GM23338 (cell line): ENCODE results near the gene PRR23A. TPM values are rescaled to one million over a fixed set of nuclear protein-coding genes. Genes with fewer than 3 reads are reported as not detected.

Source experiments
- ATAC-seq: fragments of 200-7000 bp; cut with Tn5 transposase; 3 replicates; pipeline ENCODE4 v1.9.1; 2020
- DNase-seq: peaks from one replicate; pipeline ENCODE4 v3.0.0-alpha.2; 2015; ENCODE audit warnings: low spot score
- H2AFZ ChIP-seq: fragments of 200-600 bp; sonication (generic); 2 replicates; pipeline ENCODE4 v1.8.0; 2016; ENCODE audit warnings: antibody characterized with exemption, mild to moderate bottlenecking, moderate library complexity
- H3F3A ChIP-seq: fragments of 200-600 bp; sonication (generic); replicated peaks from 2 replicates; pipeline ENCODE4 v1.8.0; 2017; ENCODE audit warnings: antibody characterized with exemption, mixed run types, low read depth
- H3K27ac ChIP-seq: fragments of 200-600 bp; sonication (generic); 2 replicates; pipeline ENCODE4 v1.6.1; 2016; ENCODE audit warnings: low read depth
- H3K27me3 ChIP-seq: fragments of 200-600 bp; sonication (generic); 2 replicates; pipeline ENCODE4 v1.8.0; 2016; ENCODE audit warnings: mild to moderate bottlenecking, mixed run types, moderate library complexity; ENCODE audit not compliant: insufficient read depth
- H3K36me3 ChIP-seq: fragments of 200-600 bp; sonication (generic); 2 replicates; pipeline ENCODE4 v1.8.0; 2016; ENCODE audit warnings: mild to moderate bottlenecking; ENCODE audit not compliant: insufficient read depth
- H3K4me1 ChIP-seq: fragments of 200-600 bp; sonication (generic); 2 replicates; pipeline ENCODE4 v1.8.0; 2016; ENCODE audit warnings: mild to moderate bottlenecking, moderate library complexity; ENCODE audit not compliant: insufficient read depth
- H3K4me2 ChIP-seq: fragments of 200-600 bp; sonication (generic); 2 replicates; pipeline ENCODE4 v1.7.1; 2017; ENCODE audit warnings: mixed run types
- H3K4me3 ChIP-seq: fragments of 200-600 bp; sonication (generic); 2 replicates; pipeline ENCODE4 v1.6.1; 2016; ENCODE audit warnings: mixed run types
- H3K79me2 ChIP-seq: fragments of 200-600 bp; sonication (generic); replicated peaks from 2 replicates; pipeline ENCODE4 v1.8.0; 2017; ENCODE audit warnings: mild to moderate bottlenecking; ENCODE audit not compliant: insufficient read depth
- H3K9me2 ChIP-seq: fragments of 200-600 bp; sonication (generic); 2 replicates; pipeline ENCODE4 v1.8.0; 2017; ENCODE audit not compliant: insufficient read depth
- H4K20me1 ChIP-seq: fragments of 200-600 bp; sonication (generic); replicated peaks from 2 replicates; pipeline ENCODE4 v1.8.0; 2017; ENCODE audit warnings: mild to moderate bottlenecking; ENCODE audit not compliant: insufficient read depth
- H3K27ac Mint-ChIP-seq: 2 replicates; pipeline ENCODE4 v1.8.0; 2020; ENCODE audit warnings: inconsistent platforms, mild to moderate bottlenecking, moderate library complexity, mixed read lengths
- H3K27me3 Mint-ChIP-seq: 3 replicates; pipeline ENCODE4 v1.8.0; 2022; ENCODE audit warnings: low read depth, mild to moderate bottlenecking, moderate library complexity, mixed read lengths, inconsistent platforms; ENCODE audit not compliant: insufficient read depth, poor library complexity
- H3K36me3 Mint-ChIP-seq: 3 replicates; pipeline ENCODE4 v1.8.0; 2021; ENCODE audit warnings: low read depth, mild to moderate bottlenecking, inconsistent platforms, moderate library complexity, mixed read lengths
- H3K4me1 Mint-ChIP-seq: 3 replicates; pipeline ENCODE4 v1.8.0; 2020; ENCODE audit warnings: mild to moderate bottlenecking, inconsistent platforms, mixed read lengths
- H3K4me3 Mint-ChIP-seq: 3 replicates; pipeline ENCODE4 v1.8.0; 2021; ENCODE audit warnings: moderate library complexity, mild to moderate bottlenecking, inconsistent platforms, mixed read lengths
- H3K9me3 Mint-ChIP-seq: 3 replicates; pipeline ENCODE4 v1.8.0; 2020; ENCODE audit warnings: moderate library complexity, mild to moderate bottlenecking, inconsistent platforms, mixed read lengths
- ETS1 ChIP-seq: IDR thresholded peaks from 2 replicates; pipeline ENCODE4 v1.6.1; 2016; ENCODE audit warnings: antibody characterized with exemption
- EZH2phosphoT487 ChIP-seq: fragments of 200-600 bp; sonication (generic); IDR thresholded peaks from one replicate; pipeline ENCODE4 v1.8.1; 2018; ENCODE audit warnings: antibody characterized with exemption; ENCODE audit not compliant: unreplicated experiment
- JUNB ChIP-seq: IDR thresholded peaks from one replicate; pipeline ENCODE4 v1.6.1; 2016; ENCODE audit warnings: antibody characterized with exemption; ENCODE audit not compliant: unreplicated experiment
- NANOG ChIP-seq: IDR thresholded peaks from 2 replicates; pipeline ENCODE4 v1.6.1; 2016; ENCODE audit warnings: antibody characterized with exemption, borderline replicate concordance
- POLR2AphosphoS5 ChIP-seq: IDR thresholded peaks from 2 replicates; pipeline ENCODE4 v1.6.1; 2016; ENCODE audit warnings: antibody characterized with exemption, low read depth
- REST ChIP-seq: IDR thresholded peaks from one replicate; pipeline ENCODE4 v1.6.1; 2018; ENCODE audit warnings: antibody characterized with exemption; ENCODE audit not compliant: unreplicated experiment
- ZNF331 ChIP-seq: fragments of 250-450 bp; sonication (Bioruptor Pico); IDR thresholded peaks from 2 replicates; pipeline ENCODE4 v1.5.0; 2020; ENCODE audit warnings: low read depth, mild to moderate bottlenecking, moderate library complexity
- polyA plus RNA-seq: library from polyadenylated mRNA; unstranded; fragments of >200 nt; fragmentation: Nextera tagmentation; extraction: Ambion mirVana; gene quantifications from 2 replicates; pipeline ENCODE4 v1.2.1, GENCODE V29; 2016
- total RNA-seq: library from RNA; depleted of rRNA; stranded (reverse); fragments of >200 nt; shearing (Covaris generic); gene quantifications from 2 replicates; pipeline ENCODE4 v1.2.3, GENCODE V29; 2014

The PRR23A gene
- total and polyA plus RNA-seq, 2 experiments from 2014 or later = not detected

GRCh38 chr3:139020036-139020867 lies 14.2 kb upstream of the PRR23A start (continued):
- no peak for TF ChIP-seq ZNF331 (CRISPR knock-in tag)
- TF ChIP-seq NANOG = no peak
- TF ChIP-seq REST = no peak

GRCh38 chr3:139016430-139017048 lies 10.5 kb upstream of the PRR23A start:
- no peak overlapping the region for H3K4me3 Mint-ChIP-seq
- H3K9me2 ChIP-seq = no peaks in the 10 kb centered on the region
- H4K20me1 ChIP-seq = no peaks in the 10 kb centered on the region
- no peaks in the 10 kb centered on the region for H3K36me3 ChIP-seq
- H3K36me3 Mint-ChIP-seq = no peaks in the 10 kb centered on the region; the same call in 2 of the 3 replicates
- H3K4me2 ChIP-seq = no peak overlapping the region
- no peaks in the 10 kb centered on the region for H3K79me2 ChIP-seq
- no peaks in the 10 kb centered on the region for H3K4me1 ChIP-seq
- no peaks in the 10 kb centered on the region for H3F3A ChIP-seq
- H3K27me3 ChIP-seq = no peaks in the 10 kb centered on the region
- H3K27ac Mint-ChIP-seq = no peak overlapping the region
- H3K9me3 Mint-ChIP-seq = peaks cover 19% of the 10 kb centered on the region
- peaks cover 4% of the 10 kb centered on the region for H3K27me3 Mint-ChIP-seq
- H3K27ac ChIP-seq = no peak overlapping the region
- peak overlapping the region; percentile 38; the same call in 1 of the 2 replicates for H2AFZ ChIP-seq
- H3K4me1 Mint-ChIP-seq = no peaks in the 10 kb centered on the region
- DNase-seq (no peak), ATAC-seq (no peak)
- no peak for TF ChIP-seq POLR2AphosphoS5
- no peak for TF ChIP-seq ETS1
- no peak overlapping the region for H3K4me3 ChIP-seq

GRCh38 chr3:139005356-139005993 lies 593 bp downstream of the PRR23A start:
- peaks cover 4% of the 10 kb centered on the region; the same call in 2 of the 3 replicates for H3K36me3 Mint-ChIP-seq
- no peaks in the 10 kb centered on the region for H3K79me2 ChIP-seq
- peaks cover 32% of the 10 kb centered on the region for H3K9me3 Mint-ChIP-seq
- H4K20me1 ChIP-seq = no peaks in the 10 kb centered on the region
- H3K4me2 ChIP-seq = no peak overlapping the region
- no peaks in the 10 kb centered on the region for H3K9me2 ChIP-seq
- no peak overlapping the region for H2AFZ ChIP-seq
- peaks cover 2% of the 10 kb centered on the region for H3K27me3 Mint-ChIP-seq
- H3K27ac Mint-ChIP-seq = no peak overlapping the region
- no peaks in the 10 kb centered on the region for H3K4me1 ChIP-seq
- H3K4me3 ChIP-seq = no peak overlapping the region
- H3F3A ChIP-seq = no peaks in the 10 kb centered on the region
- H3K27me3 ChIP-seq = no peaks in the 10 kb centered on the region
- no peak for DNase-seq
- no peaks in the 10 kb centered on the region; the same call in 2 of the 3 replicates for H3K4me1 Mint-ChIP-seq
- no peak overlapping the region for H3K4me3 Mint-ChIP-seq
- no peaks in the 10 kb centered on the region for H3K36me3 ChIP-seq
- H3K27ac ChIP-seq = no peak overlapping the region
- no peak for ATAC-seq
- TF ChIP-seq ETS1 (no peak), EZH2phosphoT487 (no peak), JUNB (no peak), NANOG (no peak), ZNF331 (CRISPR knock-in tag) (no peak)
